Right atrium auricular region (tissue), 2 donors: ENCODE data around the gene DAPK3. TPM values are rescaled to one million over a fixed set of nuclear protein-coding genes. Genes with fewer than 3 reads are reported as not detected.
"Not testable (repeated sequence)": the region's sequence is repeated elsewhere in the genome, so short reads cannot be mapped to it uniquely, and the experiment has no call there.

Experiments
- DNase-seq: peaks from one replicate; pipeline ENCODE4 v3.0.0-alpha.2; 2019; ENCODE audit warnings: low spot score
- H3K27ac ChIP-seq, 2 donors: fragments of 200-600 bp; sonication (generic); 1 replicate in 1 of 2; 2 replicates in 1 of 2; pipeline ENCODE4 v1.5.1; 2016 to 2019
- H3K27me3 ChIP-seq, 2 donors: fragments of 200-600 bp; sonication (generic); one replicate each; pipeline versions ENCODE4 v1.5.1 to v1.6.0; 2017 to 2019
- H3K36me3 ChIP-seq: fragments of 200-600 bp; sonication (generic); one replicate; pipeline ENCODE4 v1.5.1; 2016
- H3K4me1 ChIP-seq, 2 donors: fragments of 200-600 bp; sonication (generic); one replicate each; pipeline versions ENCODE4 v1.5.1 to v1.6.0; 2017 to 2019
- H3K4me3 ChIP-seq, 2 donors: fragments of 200-600 bp; sonication (generic); 1 replicate in 1 of 2; 2 replicates in 1 of 2; pipeline ENCODE4 v1.5.1; 2017 to 2019; ENCODE audit warnings: mild to moderate bottlenecking in 1 of 2, moderate library complexity in 1 of 2
- H3K9me3 ChIP-seq, 2 donors: fragments of 200-600 bp; sonication (generic); one replicate each; pipeline ENCODE4 v1.5.1; 2019
- total RNA-seq, 2 donors: library from RNA; depleted of rRNA; stranded (reverse); fragments of >200 nt; gene quantifications; one replicate each; pipeline ENCODE4 v1.1.0, GENCODE V29; 2016
- TF ChIP-seq, protein P1 (sequence below), 2 donors: fragments of 200-600 bp; sonication (generic); IDR thresholded peaks; one replicate each; pipeline ENCODE4 v1.5.1; 2019; ENCODE audit warnings: antibody characterized with exemption in 2 of 2

Gene DAPK3
- total RNA-seq, 2 donors from 2014 or later = 46.2 to 202 TPM

DNA sequence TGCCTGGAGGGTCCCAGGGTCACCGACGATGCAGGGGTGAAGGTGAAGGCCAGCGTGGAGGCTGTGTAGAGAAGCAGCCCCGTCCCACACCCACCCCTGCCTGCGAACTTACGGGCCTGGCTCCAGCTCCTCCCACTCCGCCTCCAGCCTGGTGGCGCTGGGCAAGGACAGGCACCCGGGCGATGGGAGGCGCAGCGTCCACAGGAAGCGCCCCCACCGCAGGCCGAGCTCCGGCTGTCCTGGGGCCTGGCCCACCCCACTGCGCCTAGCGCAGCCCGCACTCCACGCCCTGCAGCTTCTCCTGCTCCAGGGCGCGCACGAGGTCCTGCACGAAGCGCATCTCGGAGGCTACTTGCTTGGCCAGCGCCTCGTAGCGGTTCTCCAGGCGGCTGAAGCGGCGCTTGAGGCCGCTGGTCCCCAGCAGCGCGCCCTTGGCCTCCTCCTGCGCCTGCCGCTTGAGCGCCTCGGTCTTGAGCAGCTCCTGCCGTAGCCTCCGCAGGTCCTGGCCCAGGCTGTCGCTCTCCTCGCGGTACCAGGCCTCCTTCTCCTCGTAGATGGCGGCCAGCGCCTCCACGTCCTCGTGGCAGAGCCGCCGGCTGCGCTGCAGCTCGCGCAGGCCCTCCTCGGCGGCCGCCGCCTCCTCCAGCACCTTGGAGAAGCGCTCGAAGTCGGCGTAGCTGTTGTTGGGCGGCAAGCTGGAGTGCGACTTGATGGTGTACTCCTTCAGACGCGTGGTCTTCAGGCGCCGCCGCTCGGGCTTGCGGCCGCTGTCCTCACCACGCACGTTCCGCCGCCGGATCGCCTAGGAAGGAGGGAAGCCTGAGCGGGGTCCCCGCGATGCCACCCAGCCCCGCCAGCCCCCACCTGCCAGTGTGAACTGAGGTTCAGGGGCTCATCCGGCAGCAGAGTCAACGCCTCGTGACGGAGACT, 11.8 kb downstream of the DAPK3 start:
- H3K4me3 ChIP-seq = no peak overlapping the region
- no peak for DNase-seq
- H3K4me1 ChIP-seq = peaks cover 0 to 17% of the 10 kb centered on the region in 2 donors
- H3K27me3 ChIP-seq = no peaks in the 10 kb centered on the region
- H3K9me3 ChIP-seq = no peaks in the 10 kb centered on the region
- H3K36me3 ChIP-seq = peaks cover 83% of the 10 kb centered on the region
- TF ChIP-seq, protein P1, sequence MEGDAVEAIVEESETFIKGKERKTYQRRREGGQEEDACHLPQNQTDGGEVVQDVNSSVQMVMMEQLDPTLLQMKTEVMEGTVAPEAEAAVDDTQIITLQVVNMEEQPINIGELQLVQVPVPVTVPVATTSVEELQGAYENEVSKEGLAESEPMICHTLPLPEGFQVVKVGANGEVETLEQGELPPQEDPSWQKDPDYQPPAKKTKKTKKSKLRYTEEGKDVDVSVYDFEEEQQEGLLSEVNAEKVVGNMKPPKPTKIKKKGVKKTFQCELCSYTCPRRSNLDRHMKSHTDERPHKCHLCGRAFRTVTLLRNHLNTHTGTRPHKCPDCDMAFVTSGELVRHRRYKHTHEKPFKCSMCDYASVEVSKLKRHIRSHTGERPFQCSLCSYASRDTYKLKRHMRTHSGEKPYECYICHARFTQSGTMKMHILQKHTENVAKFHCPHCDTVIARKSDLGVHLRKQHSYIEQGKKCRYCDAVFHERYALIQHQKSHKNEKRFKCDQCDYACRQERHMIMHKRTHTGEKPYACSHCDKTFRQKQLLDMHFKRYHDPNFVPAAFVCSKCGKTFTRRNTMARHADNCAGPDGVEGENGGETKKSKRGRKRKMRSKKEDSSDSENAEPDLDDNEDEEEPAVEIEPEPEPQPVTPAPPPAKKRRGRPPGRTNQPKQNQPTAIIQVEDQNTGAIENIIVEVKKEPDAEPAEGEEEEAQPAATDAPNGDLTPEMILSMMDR (IDR thresholded peaks at IDR 0.05) = no peak
- H3K27ac ChIP-seq = peak overlapping the region in 1 of 2 donors; percentile 99

DNA sequence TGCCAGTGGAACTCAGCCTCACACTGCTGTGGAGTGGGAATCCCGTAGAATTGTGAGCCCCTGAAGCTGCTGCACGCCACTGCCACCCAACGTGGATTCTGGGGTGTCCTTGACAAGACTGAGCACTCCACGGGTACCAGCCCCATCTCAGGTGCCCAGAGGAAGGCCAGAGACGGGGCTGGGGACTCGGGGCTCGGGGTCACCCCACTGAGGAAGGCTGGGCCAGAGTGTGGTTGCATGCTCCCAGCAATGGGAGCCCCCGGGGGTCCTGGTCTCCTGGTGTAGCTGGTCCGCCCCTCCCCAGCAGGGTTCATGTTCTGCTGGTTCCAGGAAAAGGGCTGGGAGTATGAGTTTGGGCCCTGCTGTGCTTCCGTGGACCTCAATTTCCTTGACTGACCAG, 15.2 kb downstream of the DAPK3 start:
- Histone ChIP-seq H3K27me3 (no peaks in the 10 kb centered on the region), H3K9me3 (no peaks in the 10 kb centered on the region), H3K4me1 (peaks cover 0 to 35% of the 10 kb centered on the region in 2 donors), H3K4me3 (no peak overlapping the region), H3K27ac (peak overlapping the region; percentile 88 to 98), H3K36me3 (peaks cover 49% of the 10 kb centered on the region)
- TF ChIP-seq, protein P1 (IDR thresholded peaks at IDR 0.05) = no peak
- DNase-seq = no peak

DNA sequence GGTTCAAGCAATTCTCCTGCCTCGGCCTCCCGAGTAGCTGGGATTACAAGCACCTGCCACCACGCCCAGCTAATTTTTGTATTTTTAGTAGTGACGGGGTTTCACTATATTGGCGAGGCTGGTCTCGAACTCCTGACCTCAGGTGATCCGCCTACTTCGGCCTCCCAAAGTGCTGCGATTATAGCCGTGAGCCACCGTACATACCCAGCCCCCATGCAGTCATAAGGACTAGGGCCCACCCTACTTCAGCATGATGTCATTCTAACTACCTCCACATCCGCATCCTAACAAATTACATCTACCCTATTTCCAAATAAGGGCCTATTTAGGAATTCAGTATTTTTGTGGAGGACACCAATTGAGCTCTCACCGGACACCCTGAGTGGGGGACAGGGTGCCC, 15.6 kb downstream of the DAPK3 start:
- DNase-seq, H3K9me3 ChIP-seq, H3K27me3 ChIP-seq, H3K4me3 ChIP-seq: not testable (repeated sequence)
- Histone ChIP-seq H3K4me1 (peaks cover 0 to 38% of the 10 kb centered on the region in 2 donors), H3K27ac (peak overlapping the region; percentile 88 to 98), H3K36me3 (peaks cover 44% of the 10 kb centered on the region)

DNA sequence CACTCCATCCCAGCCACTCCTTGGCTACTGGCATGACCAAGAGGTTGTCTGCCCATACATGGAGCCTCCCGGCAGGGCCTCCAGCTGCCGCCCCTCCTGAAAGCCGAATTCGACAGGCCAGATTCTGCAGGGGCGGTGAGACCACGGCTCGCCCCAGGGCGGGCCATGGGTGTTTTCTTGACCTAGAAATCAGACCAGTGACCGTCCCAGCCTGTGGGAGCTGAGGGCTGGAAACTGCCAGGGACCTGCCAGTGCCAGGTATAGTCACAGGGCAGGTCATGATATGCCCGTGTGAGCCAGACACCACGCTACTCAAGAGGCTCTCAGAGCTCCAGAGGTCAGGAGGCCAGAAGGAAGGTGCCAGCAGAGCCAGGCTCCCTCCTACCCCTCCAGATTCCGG, 16.8 kb downstream of the DAPK3 start:
- Histone ChIP-seq H3K4me1 (peaks cover 0 to 42% of the 10 kb centered on the region in 2 donors), H3K9me3 (no peaks in the 10 kb centered on the region), H3K36me3 (peaks cover 33% of the 10 kb centered on the region), H3K4me3 (no peak overlapping the region), H3K27me3 (no peaks in the 10 kb centered on the region), H3K27ac (peak overlapping the region; percentile 88 to 98)
- no peak for DNase-seq
- TF ChIP-seq, protein P1 (IDR thresholded peaks at IDR 0.05) = no peak

DNA sequence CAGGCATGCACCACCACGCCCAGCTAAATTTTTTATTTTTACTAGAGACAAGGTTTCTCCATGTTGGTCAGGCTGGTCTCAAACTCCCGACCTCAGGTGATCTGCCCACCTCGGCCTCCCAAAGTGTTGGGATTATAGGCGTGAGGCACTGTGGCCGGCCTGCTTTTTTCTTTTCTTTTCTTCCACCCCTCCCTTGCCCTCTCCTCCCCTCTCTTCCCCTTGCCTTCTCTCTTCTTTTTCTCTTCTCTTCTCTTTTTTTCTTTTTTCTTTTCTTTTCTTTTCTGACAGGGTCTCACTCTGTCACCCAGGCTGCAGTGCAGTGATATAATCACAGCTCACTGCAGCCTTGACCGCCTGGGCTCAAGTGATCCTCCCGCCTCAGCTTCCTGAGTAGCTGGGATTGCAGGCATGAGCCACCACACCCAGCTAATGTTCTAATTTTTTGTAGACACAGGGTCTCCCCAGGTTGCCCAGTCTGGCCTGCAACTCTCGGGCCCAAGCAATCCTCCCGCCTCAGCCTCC, 18.1 kb downstream of the DAPK3 start:
- not testable (repeated sequence) for DNase-seq, H3K4me3 ChIP-seq, H3K9me3 ChIP-seq, H3K27me3 ChIP-seq
- H3K4me1 ChIP-seq = peaks cover 0 to 42% of the 10 kb centered on the region in 2 donors
- peak overlapping the region; percentile 88 to 98 for H3K27ac ChIP-seq
- peaks cover 20% of the 10 kb centered on the region for H3K36me3 ChIP-seq

DNA sequence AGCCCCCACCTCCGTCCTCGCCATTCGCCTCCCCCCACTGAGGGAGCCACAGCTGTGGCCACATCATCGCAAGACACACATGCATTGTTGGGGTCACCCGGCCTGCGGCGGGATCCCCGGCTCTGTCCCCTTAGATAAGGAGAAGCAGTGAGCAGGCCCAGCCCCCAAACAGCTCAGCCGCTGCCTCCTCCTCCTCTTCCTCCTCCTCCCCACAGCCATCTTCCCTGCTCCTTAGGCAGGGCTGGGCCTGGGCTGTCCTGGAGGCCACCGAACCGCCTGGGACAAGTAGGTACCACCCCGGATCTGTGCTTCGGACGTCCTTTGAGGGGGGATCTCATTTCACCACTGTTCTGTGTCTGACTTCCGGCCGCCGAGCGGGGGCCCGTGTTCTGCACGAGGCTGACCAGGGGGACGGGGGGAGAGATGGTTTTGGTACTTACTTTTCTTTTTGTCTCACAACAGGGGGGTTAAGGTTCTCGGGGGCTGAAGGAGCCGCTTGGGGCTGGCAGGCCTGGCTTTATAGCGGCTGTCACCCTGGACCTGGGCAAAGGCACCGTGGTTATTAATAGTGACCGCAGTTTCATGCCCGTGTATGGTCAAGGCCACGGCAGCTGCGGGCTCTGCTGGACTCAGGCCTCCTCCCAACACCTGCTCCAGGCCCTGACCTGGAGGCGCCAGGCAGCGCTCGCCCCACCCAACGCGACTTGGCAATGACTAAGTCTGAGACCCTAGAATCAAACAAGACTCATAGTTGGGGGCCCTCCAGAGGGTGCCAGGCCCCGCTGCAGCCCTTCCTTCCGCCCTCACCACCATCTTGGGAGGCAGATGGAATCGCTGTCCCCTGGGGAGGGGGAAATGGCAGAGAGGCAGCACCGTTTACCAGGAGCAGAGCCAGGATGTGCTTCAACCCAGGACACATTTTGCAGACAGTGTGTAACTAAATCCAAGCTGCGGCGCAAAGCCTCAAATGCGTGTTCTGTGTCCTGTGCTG, 19.7 kb downstream of the DAPK3 start:
- Histone ChIP-seq H3K36me3 (peaks cover 12% of the 10 kb centered on the region), H3K9me3 (no peaks in the 10 kb centered on the region), H3K27ac (peak overlapping the region; percentile 88 to 98), H3K4me1 (peaks cover 0 to 42% of the 10 kb centered on the region in 2 donors), H3K27me3 (no peaks in the 10 kb centered on the region), H3K4me3 (peak overlapping the region; percentile 42 to 49)
- DNase-seq = no peak
- TF ChIP-seq, protein P1 (IDR thresholded peaks at IDR 0.05) = no peak
